GM18873 (cell line): ENCODE data around the gene NBEA.

Experiments
- ATAC-seq: cut with Tn5 transposase; IDR thresholded peaks from one replicate; pipeline ENCODE4 v1.9.1; 2021; ENCODE audit warnings: mild to moderate bottlenecking, moderate library complexity, moderate number of reproducible peaks; ENCODE audit not compliant: unreplicated experiment, low FRiP score

The NBEA gene

GRCh38 chr13:35716729-35717128, 774.7 kb downstream of the NBEA start:
- no peak for ATAC-seq

- ATAC-seq, result no peak
Measured at GRCh38 chr13:35718084-35718483, 776.0 kb downstream of the NBEA start.

GRCh38 chr13:35720290-35720689, 778.2 kb downstream of the NBEA start:
- ATAC-seq, result no peak

GRCh38 chr13:35720690-35721554, 778.9 kb downstream of the NBEA start:
- ATAC-seq, result no peak
